IPS-18a (cell line): Measurements from ENCODE around the gene FAM120B.

Experiments
- H3K27ac ChIP-seq: one replicate; pipeline ENCODE4 v1.5.1; 2013; ENCODE audit warnings: low read length
- H3K27me3 ChIP-seq: one replicate; pipeline ENCODE4 v1.6.1; 2013; ENCODE audit warnings: mild to moderate bottlenecking, low read length; ENCODE audit not compliant: control insufficient read depth, insufficient read depth
- H3K36me3 ChIP-seq: one replicate; pipeline ENCODE4 v1.6.1; 2013; ENCODE audit warnings: low read depth, low read length; ENCODE audit not compliant: control insufficient read depth
- H3K4me1 ChIP-seq: one replicate; pipeline ENCODE4 v1.6.1; 2013; ENCODE audit warnings: low read depth, low read length; ENCODE audit not compliant: control insufficient read depth
- H3K4me3 ChIP-seq: one replicate; pipeline ENCODE4 v1.5.1; 2013; ENCODE audit warnings: low read length
- H3K9ac ChIP-seq: one replicate; pipeline ENCODE4 v1.6.1; 2013; ENCODE audit warnings: mild to moderate bottlenecking, low read length, moderate library complexity
- H3K9me3 ChIP-seq: one replicate; pipeline ENCODE4 v1.6.1; 2013; ENCODE audit warnings: low read depth, low read length; ENCODE audit not compliant: control insufficient read depth

Gene FAM120B

DNA sequence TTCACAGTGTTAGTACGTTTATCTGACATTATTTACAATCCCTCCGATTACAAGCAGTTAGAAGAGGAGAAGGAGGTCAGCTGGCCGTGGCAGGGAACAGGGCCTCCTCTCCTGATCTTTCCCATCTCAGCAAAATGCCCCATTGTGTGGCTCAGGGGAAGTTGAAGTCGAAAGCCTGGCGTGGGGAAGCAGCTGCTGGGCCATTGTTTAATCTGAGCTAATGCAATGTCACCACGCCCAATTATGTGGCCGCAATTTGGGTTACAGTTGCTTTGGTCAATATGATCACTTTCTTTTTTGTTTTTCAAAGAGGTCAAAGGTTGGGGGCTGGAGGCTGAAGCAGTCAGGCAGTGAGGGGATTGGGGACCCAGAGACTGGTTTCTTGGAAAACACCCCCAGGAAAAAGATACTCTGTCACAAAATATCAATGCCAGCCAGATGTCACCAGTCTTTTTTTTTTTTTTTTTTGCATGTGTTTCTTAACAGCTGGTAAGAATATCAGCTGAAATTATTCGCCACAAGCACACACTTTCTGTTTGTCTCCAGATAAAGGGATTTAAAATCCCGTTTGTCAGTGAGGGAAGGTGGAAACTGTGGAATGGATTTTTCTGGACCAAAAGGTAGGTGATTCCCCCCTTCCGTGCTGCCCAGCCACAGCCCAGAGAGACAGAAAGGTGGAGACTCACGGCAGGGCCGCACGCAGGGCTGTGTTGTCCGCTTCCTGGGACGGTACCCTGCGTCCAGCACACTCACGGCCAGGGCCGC is 40.3 kb upstream of the FAM120B start:
- Histone ChIP-seq H3K27me3 (no peaks in the 10 kb centered on the region), H3K4me3 (no peak overlapping the region), H3K36me3 (no peaks in the 10 kb centered on the region), H3K9ac (no peak overlapping the region), H3K9me3 (no peaks in the 10 kb centered on the region), H3K4me1 (peaks cover 14% of the 10 kb centered on the region), H3K27ac (no peak overlapping the region)

DNA sequence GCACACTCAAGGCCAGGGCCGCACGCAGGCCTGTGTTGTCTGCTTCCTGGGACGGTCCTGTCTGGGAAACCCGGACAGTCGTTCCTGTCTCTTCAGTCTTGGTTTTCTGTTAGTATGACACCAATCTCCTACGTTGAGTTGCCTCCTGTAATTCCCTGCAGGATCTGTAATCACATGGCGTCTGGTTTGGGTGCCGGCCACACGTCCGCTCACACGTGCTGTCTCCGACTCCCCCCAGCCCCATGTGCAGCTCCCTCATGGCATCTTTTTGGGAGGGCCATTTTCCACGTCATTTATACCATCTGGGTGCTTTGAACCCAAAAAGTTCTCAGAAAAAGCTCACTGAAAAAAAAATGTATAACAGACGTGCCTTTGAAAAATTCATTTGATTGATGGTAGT is 38.9 kb upstream of the FAM120B start:
- Histone ChIP-seq H3K9ac (no peak overlapping the region), H3K4me1 (peaks cover 14% of the 10 kb centered on the region), H3K27me3 (no peaks in the 10 kb centered on the region), H3K4me3 (no peak overlapping the region), H3K9me3 (no peaks in the 10 kb centered on the region), H3K36me3 (no peaks in the 10 kb centered on the region), H3K27ac (no peak overlapping the region)

DNA sequence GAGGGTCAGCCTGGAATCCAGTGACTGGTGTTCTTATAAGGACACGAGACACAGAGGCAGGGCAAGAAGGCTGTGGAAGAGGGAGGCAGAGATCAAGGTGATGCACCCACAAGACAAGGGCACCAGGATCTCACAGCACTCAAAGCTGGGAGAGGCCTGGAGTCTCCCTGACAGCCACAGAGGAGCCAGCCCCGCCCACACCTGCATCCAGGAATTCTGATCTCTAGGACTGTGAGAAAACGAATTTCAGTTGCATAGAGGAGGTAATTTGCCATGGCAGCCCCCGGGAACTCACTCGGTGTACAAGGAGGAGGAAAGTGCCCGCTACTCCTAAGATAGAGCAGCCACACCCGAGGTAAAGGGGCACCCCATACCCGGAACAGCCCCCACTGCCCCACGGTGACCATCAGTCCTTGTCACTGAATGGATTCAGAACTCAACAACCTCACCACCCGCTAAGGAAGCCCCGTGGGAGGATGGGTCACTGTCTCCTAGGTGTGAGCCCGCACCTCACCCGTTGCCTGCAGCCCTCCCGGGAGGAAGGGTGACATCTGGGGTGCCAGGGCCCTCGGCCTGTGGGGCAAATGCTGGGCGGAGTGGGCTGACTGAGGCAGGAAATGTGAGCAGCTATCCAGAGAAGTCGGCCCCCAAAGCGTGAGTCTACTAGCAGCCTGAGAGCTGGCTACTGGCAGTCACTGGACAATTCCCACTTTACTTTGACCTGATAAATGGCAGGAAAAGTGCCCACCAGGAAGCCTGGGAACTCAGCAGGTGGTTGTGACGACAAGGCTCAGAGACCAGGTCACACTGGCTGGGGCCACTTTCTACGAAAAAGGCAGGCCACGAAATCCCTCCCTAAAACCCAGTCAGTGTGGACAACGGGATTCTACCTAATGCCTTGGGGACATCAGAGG is 38.1 kb upstream of the FAM120B start:
- Histone ChIP-seq H3K27me3 (no peaks in the 10 kb centered on the region), H3K36me3 (no peaks in the 10 kb centered on the region), H3K4me1 (peaks cover 14% of the 10 kb centered on the region), H3K9me3 (no peaks in the 10 kb centered on the region), H3K4me3 (no peak overlapping the region), H3K9ac (no peak overlapping the region), H3K27ac (no peak overlapping the region)

DNA sequence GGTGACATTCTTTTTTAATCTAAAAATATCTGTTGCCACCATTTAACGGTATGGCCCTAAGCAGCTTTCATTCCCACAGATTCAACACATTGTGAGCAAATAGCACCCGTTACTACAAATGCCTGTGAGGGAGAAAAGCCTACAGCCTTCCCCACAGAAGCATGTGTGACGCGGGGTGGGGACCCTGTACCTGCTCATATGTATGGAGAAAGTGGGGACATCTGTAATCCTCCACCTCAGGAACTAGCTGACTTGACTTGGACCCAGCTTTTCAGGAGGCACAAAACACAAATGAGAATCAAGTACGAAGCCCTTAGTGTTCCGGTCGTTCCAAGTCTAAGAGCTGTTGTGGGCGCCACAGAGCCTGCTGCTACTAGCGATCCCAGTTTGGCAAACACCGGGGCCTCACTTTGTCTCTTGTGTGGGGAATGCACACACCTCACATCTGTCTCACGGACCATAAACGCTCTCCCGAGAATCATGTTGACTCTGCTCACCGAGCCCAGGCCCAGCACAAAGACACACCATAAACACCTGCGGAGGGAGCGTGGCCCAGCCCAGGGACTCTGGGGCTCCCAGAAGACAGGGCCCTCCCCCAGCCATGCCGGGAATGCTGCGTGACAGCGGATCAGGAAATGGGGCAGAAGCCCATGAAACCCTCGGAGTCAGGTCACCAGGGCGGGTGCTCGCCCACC is 37.3 kb upstream of the FAM120B start:
- peaks cover 14% of the 10 kb centered on the region for H3K4me1 ChIP-seq
- H3K27ac ChIP-seq, result no peak overlapping the region
- H3K4me3 ChIP-seq, result no peak overlapping the region
- no peaks in the 10 kb centered on the region for H3K9me3 ChIP-seq
- H3K36me3 ChIP-seq, result no peaks in the 10 kb centered on the region
- no peak overlapping the region for H3K9ac ChIP-seq
- no peaks in the 10 kb centered on the region for H3K27me3 ChIP-seq

DNA sequence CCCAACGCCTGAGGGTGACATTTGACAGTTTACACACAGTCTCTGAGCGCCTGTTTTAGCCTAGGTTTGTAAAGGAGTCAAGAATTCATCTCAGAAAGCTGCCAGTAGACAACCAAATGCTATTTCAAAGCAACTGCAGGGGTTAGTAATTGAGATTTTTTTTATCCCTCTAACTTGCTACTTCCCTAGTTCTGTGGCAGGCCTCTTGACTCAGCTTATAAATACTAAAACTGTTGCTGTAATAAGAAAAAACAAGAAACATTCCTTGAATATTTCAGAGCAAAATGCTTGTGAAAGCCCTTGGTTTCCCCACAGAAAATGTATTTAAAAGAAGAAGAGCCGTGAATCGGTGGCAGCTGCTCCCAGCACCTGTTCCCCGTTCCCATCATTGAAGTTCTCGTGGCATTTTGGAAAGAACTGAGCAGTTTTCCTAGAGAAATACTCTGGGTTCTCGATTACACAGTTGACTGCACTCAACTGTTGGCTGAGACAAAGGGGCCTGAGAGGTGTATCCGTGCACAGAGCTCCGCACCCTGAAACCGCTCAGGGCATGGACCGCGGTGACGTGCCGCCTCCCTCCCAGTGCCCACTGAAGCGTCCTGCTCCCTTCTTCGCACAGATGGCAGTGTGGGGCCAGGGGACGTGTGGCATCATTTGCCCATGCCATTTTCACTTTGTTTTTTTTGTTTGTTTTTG is 36.6 kb upstream of the FAM120B start:
- Histone ChIP-seq H3K4me1 (peaks cover 14% of the 10 kb centered on the region), H3K27me3 (no peaks in the 10 kb centered on the region), H3K36me3 (no peaks in the 10 kb centered on the region), H3K4me3 (no peak overlapping the region), H3K9ac (no peak overlapping the region), H3K27ac (no peak overlapping the region), H3K9me3 (no peaks in the 10 kb centered on the region)

DNA sequence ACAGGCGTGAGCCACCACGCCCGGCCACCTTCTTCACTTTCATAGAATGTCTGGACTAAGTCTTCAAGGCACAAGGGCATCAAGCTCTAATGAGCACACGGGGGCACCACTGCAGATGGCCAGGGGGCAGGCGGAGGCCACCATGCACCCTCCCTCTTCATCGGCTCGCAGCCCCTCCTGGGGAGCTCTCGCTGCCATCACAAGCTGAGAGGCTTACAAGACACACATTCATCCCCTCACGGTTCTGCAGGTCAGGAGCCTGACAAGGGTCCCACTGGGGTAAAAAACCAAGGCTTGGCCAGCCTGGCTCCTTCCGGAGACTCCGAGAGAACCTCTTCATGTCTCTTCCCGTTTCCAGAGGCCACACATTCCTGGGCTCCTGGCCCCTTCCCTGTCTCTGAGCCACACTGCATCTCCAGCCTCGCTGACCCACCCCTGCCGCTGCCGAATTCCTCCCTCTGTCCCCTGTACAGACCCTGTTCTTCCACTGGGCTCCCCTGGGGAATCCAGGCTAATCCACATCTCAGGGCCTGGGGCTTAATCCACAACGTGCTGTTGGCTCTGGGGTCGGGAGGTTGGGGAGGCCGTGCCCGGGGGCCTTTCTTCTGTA is 35.5 kb upstream of the FAM120B start:
- Histone ChIP-seq H3K4me3 (no peak overlapping the region), H3K27ac (no peak overlapping the region), H3K36me3 (no peaks in the 10 kb centered on the region), H3K9ac (no peak overlapping the region), H3K4me1 (peaks cover 8% of the 10 kb centered on the region), H3K9me3 (no peaks in the 10 kb centered on the region), H3K27me3 (no peaks in the 10 kb centered on the region)

DNA sequence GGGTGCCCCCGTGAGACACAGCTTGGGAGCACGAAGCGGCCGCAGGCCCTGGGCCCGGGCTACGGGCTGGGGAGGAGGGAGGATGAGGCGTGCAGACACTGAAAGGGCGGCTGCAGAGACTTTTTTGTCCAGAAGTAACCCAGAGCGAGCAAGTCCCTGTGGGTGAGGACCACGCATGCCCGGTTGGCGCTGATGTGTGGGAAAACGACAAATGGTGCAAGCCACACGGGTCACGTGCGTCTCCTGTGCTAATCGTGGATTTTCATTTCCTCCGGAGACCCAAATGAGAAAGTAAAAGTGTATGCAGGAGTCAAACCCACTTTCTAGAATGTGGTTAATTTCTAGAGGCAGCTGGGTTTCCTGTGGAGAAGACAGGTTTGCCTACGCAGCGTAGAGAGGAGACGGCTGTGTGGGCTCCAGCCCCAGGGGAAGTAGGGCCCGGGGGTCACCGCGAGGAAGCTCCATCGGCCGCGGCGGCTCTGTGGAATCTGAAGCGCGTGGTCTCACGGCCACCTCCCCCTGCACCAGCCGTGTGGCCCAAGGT is 34.7 kb upstream of the FAM120B start:
- Histone ChIP-seq H3K4me1 (peaks cover 5% of the 10 kb centered on the region), H3K27ac (no peak overlapping the region), H3K36me3 (no peaks in the 10 kb centered on the region), H3K27me3 (no peaks in the 10 kb centered on the region), H3K9ac (no peak overlapping the region), H3K9me3 (no peaks in the 10 kb centered on the region), H3K4me3 (no peak overlapping the region)

DNA sequence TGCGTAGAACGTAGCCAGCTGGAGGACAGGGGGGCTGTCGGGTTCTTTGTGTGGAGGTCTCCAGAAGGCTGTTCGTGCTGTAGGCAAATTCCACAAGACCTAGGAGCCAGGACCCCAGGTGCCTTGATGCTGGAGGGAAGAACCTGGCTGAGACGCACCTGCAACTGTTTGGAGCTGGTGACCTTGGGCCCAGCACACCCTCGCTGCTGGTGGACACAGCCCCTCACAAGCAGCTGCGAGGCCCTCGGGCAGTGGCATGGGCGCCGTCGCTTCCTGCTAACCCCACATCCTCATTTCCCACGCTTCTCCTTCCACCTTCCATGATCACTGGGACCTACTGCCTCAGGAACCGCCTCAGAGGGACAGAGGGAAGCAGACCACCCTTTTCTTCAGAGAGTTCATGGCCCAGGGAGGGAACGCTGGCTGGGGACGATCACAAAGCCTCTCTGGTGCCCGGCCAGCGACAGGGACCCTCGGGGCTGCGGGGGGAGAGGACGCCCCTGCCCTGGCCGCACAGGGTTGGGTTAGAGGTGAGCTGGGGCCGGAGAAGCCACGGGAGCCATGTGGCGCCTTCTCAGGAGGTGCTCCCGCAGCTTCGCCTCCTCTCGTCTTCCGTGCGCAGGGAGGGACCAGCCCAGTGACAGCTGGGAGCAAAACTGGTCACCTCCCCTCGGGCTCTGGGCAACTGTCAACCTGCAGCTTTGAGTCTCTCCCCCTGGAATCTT is 34.1 kb upstream of the FAM120B start:
- Histone ChIP-seq H3K4me3 (no peak overlapping the region), H3K27me3 (no peaks in the 10 kb centered on the region), H3K9me3 (no peaks in the 10 kb centered on the region), H3K4me1 (peaks cover 5% of the 10 kb centered on the region), H3K9ac (no peak overlapping the region), H3K36me3 (no peaks in the 10 kb centered on the region), H3K27ac (no peak overlapping the region)

DNA sequence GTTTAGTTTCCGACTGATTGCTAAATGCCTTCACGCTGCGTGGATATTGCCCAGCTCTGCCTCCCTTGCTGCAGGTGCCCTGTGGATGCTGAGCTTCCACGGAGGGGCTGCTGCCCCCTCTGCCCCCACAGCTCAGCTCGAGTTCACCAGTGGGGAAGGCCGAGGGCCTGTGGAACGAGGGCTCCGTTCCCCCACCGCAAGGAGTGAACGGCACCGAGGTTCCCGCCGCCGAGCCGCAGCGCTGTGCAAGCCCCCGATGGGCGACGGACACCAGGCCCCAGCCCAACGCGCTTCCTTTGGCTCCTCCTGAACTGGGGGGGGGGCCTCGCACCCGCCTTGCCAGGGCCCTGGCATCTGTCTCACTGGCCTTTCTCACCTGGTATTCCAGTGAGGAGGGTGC is 33.4 kb upstream of the FAM120B start:
- peaks cover 5% of the 10 kb centered on the region for H3K4me1 ChIP-seq
- H3K27me3 ChIP-seq, result no peaks in the 10 kb centered on the region
- H3K27ac ChIP-seq, result no peak overlapping the region
- no peak overlapping the region for H3K9ac ChIP-seq
- H3K9me3 ChIP-seq, result no peaks in the 10 kb centered on the region
- no peak overlapping the region for H3K4me3 ChIP-seq
- no peaks in the 10 kb centered on the region for H3K36me3 ChIP-seq

DNA sequence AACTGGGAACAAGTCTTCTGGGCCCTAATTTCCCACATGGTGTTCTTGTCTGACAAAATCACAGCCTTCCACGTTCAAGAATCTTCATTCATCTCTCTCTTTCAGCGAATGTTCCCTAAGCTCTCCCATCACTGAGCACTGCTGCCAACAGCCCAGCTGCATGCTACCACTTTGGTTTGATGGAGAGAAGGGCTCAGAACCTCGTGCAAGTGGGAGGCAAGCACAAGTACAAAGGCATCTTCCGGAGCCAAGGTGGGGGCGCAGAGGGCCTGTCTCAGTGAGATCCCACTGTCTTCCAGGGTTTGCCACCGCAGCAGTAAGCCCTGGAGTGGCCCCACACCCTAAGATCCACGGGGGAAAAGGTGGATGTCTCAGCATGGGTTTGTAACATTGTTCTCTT is 32.9 kb upstream of the FAM120B start:
- Histone ChIP-seq H3K36me3 (no peaks in the 10 kb centered on the region), H3K4me1 (peaks cover 5% of the 10 kb centered on the region), H3K9me3 (no peaks in the 10 kb centered on the region), H3K9ac (no peak overlapping the region), H3K4me3 (no peak overlapping the region), H3K27ac (no peak overlapping the region), H3K27me3 (no peaks in the 10 kb centered on the region)
